ENCODE data around the gene MYO10.

DNA sequence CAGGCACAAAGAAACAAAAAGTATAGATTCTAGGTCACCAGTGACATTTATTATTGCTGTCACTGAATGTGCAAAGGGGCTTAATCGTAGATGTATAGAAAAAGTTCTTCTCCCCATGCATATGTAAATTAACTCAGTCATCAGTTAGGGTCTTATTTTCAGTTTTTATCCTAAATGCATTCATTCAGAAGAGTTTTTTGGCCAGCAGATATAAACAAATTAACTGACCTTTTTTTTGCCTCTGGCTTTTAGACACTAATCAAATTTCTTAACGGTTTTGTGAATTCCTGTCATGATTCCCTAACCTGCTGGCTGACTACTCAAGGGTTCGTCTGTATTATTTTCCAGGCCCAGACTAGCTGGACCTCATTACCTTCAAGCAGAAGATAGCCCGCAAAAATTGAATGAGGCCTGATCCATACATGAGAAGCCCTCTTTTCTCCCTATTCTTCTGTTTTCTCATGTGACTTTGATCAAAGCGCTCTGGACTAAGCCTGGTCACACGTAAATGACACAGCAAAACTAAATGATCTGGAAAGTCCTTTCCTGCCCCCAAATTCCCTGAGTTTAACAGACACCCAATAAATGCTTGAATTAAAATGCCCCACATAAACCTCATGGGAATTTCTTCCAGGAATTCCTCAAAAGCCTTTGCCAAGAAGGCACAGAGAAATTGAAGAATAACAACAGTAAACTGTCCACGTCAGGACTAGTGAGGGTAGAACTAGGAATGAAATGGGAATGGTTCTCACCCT, 83.7 kb downstream of the MYO10 start:
- TF ChIP-seq, protein P1, sequence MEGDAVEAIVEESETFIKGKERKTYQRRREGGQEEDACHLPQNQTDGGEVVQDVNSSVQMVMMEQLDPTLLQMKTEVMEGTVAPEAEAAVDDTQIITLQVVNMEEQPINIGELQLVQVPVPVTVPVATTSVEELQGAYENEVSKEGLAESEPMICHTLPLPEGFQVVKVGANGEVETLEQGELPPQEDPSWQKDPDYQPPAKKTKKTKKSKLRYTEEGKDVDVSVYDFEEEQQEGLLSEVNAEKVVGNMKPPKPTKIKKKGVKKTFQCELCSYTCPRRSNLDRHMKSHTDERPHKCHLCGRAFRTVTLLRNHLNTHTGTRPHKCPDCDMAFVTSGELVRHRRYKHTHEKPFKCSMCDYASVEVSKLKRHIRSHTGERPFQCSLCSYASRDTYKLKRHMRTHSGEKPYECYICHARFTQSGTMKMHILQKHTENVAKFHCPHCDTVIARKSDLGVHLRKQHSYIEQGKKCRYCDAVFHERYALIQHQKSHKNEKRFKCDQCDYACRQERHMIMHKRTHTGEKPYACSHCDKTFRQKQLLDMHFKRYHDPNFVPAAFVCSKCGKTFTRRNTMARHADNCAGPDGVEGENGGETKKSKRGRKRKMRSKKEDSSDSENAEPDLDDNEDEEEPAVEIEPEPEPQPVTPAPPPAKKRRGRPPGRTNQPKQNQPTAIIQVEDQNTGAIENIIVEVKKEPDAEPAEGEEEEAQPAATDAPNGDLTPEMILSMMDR (conservative IDR thresholded peaks at IDR 0.05) = no peak
- TF ChIP-seq ZFX (IDR thresholded peaks at IDR 0.05) = no peak

Measured in C4-2B (cell line).